Measurements from ENCODE around the gene TMUB1. TPM values are rescaled to one million over a fixed set of nuclear protein-coding genes. Genes with fewer than 3 reads are reported as not detected.

The TMUB1 gene
- total RNA-seq, 4 donors from 2014 or later, result 58.5 to 61.7 (median 60.4) TPM

GRCh38 chr7:151060416-151061212 lies 22.7 kb downstream of the TMUB1 start:
- intact Hi-C loops (cut with DNase I; ENCODE audit: low total_unique reads), result no loop called here
- DNase-seq (ENCODE audit: low spot score in 2 of 2), result no peak
- WGBS, 2 donors, result 9 to 11% methylated on average over 21 of the region's 21 CpGs
- H3K4me3 ChIP-seq (ENCODE audit: low read depth, poor library complexity, severe bottlenecking), result peak overlapping the region; percentile 68
- TF ChIP-seq POLR2A (IDR thresholded peaks at IDR 0.05) (no peak), CTCF (IDR thresholded peaks at IDR 0.05) (no peak)

DNA sequence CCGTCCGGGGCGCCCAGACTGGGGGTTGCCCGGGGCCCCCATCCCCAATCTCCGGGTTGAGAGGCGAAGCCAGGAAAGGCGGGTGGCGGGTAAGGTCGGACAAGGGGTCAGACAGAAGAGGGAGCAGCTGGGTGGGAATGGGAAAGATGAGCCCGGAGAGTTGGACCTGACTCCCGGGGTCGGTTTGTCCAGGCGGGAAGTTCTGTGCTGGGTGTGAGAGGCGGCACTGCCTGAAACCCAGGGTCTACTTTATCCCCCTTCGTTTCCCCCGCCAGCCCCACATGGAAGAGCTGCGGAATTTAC lies 23.2 kb downstream of the TMUB1 start:
- WGBS, 2 donors, result 0 to 1% methylated on average over 13 to 17 of the region's 17 CpGs
- H3K4me3 ChIP-seq (ENCODE audit: low read depth, poor library complexity, severe bottlenecking), result peak overlapping the region; percentile 68
- DNase-seq (ENCODE audit: low spot score in 2 of 2), result no peak
- intact Hi-C loops (cut with DNase I; ENCODE audit: low total_unique reads), result no loop called here
- TF ChIP-seq POLR2A (IDR thresholded peaks at IDR 0.05) (no peak), CTCF (IDR thresholded peaks at IDR 0.05) (no peak)

DNA sequence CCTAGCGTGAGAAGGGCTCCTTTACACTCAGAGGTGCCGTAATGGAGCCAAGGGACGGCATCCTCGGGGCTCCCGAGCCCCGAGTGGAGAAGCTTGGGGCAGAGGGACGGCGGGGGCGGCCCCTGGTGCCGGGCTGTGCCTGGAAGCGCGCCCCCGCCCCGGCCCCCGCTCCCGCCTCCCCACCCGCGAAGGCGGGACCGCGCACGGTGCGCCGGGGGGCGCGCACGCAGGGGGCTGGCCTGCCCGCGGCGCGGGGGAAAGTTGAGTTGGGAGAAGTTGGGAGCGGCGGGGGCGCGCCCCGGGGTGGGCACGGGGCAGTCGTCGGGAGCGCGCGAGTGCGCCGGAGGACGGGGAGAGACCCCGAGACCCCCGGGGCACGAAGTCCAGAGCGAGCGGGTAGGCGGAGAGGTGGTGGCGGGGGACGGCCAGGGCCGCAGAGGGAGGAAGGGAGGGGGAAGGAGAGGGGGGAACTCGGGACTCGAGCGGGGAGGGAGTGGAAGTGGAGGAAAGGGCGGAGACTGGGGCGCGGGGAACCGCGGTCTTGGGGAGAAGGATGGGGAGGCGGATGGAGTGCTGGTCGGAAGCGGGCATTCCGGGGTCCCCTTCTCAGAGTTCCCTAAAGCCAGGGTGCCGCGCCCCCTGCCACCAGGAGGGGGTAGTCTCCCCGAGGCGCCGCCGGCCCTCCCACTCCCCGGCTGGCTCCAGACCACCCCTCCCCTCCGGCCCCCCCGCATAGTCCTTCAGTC lies 23.8 kb downstream of the TMUB1 start, which contains the start of gene SLC4A2:
SLC4A2 (plus strand) TSS at position 223 of the 746 bp plus-strand sequence. CDS start 2,399 bp downstream, outside the sequence.
- 1% methylated on average over 24 to 54 of the region's 75 CpGs for WGBS, 2 donors
- DNase-seq (ENCODE audit: low spot score in 2 of 2), result peak; percentile 83 to 97
- intact Hi-C loops (cut with DNase I; ENCODE audit: low total_unique reads), result no loop called here
- TF ChIP-seq POLR2A (IDR thresholded peaks at IDR 0.05) (peak in 1 of 2 donors; percentile 39), CTCF (IDR thresholded peaks at IDR 0.05) (no peak)
- H3K4me3 ChIP-seq (ENCODE audit: low read depth, poor library complexity, severe bottlenecking), result peak within 1 kb of the TSS; percentile 68

GRCh38 chr7:151058781-151059366 lies 24.4 kb downstream of the TMUB1 start:
- DNase-seq (ENCODE audit: low spot score in 2 of 2), result no peak
- intact Hi-C loops (cut with DNase I; ENCODE audit: low total_unique reads), result no loop called here
- H3K4me3 ChIP-seq (ENCODE audit: low read depth, poor library complexity, severe bottlenecking), result peak overlapping the region; percentile 68
- 2 to 3% methylated on average over 18 of the region's 18 CpGs for WGBS, 2 donors
- TF ChIP-seq POLR2A (IDR thresholded peaks at IDR 0.05) (no peak), CTCF (IDR thresholded peaks at IDR 0.05) (no peak)

DNA sequence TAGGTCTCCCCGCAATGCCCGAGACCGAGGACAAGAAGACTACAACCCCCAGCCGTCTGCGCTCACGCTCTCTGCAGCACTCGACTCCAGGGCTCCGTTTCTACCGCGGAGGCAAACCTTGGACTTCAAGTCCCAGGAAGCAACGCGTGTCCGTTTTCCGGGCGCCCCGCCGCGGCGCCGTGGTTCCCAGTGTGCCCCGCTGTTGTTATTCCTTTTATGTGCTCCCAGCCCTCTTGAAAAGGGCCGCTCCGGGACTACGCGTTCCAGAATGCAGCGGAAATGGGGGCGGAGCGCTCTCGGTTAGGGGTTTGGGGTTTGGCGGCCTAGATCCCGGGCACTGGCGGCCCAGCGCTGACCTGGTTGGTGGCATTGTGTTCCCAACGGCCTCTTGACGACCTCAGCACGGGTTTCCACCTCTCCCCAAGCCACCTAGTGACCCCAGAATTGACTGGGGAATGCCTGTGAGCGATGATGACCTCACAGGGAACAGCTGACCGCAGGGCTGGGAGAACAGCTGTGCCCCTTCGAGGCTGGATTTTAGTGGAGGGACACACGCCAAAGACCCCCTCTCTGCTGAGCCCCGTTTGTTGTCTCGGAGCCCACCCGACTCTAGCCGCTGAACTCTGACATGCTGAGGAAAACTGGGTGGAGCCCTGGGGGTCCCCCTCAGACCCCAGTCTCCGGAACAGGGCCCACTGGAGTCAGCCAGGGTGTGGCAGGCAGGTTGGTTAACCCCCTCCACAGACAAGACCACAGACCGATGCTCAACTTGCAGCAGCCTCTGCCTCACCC lies 25.1 kb downstream of the TMUB1 start:
- TF ChIP-seq CTCF (IDR thresholded peaks at IDR 0.05), result no peak
- no peak for TF ChIP-seq POLR2A (IDR thresholded peaks at IDR 0.05)
- peak overlapping the region; percentile 26 for H3K4me3 ChIP-seq (ENCODE audit: low read depth, poor library complexity, severe bottlenecking)
- WGBS, 2 donors, result 0 to 1% methylated on average over 31 to 46 of the region's 46 CpGs
- DNase-seq (ENCODE audit: low spot score in 2 of 2), result peak; percentile 99 to 100
- intact Hi-C loops (cut with DNase I; ENCODE audit: low total_unique reads), result no loop called here

Measured in lower leg skin (tissue), 4 donors.